Middle frontal gyrus (tissue), 1 donor: ENCODE data around the gene NIF3L1.

Source experiments
- DNase-seq: peaks from one replicate; pipeline ENCODE4 v3.0.0-alpha.2; 2015; ENCODE audit warnings: low spot score; ENCODE audit errors: extremely low spot score

Gene NIF3L1, protein sequence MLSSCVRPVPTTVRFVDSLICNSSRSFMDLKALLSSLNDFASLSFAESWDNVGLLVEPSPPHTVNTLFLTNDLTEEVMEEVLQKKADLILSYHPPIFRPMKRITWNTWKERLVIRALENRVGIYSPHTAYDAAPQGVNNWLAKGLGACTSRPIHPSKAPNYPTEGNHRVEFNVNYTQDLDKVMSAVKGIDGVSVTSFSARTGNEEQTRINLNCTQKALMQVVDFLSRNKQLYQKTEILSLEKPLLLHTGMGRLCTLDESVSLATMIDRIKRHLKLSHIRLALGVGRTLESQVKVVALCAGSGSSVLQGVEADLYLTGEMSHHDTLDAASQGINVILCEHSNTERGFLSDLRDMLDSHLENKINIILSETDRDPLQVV

DNA sequence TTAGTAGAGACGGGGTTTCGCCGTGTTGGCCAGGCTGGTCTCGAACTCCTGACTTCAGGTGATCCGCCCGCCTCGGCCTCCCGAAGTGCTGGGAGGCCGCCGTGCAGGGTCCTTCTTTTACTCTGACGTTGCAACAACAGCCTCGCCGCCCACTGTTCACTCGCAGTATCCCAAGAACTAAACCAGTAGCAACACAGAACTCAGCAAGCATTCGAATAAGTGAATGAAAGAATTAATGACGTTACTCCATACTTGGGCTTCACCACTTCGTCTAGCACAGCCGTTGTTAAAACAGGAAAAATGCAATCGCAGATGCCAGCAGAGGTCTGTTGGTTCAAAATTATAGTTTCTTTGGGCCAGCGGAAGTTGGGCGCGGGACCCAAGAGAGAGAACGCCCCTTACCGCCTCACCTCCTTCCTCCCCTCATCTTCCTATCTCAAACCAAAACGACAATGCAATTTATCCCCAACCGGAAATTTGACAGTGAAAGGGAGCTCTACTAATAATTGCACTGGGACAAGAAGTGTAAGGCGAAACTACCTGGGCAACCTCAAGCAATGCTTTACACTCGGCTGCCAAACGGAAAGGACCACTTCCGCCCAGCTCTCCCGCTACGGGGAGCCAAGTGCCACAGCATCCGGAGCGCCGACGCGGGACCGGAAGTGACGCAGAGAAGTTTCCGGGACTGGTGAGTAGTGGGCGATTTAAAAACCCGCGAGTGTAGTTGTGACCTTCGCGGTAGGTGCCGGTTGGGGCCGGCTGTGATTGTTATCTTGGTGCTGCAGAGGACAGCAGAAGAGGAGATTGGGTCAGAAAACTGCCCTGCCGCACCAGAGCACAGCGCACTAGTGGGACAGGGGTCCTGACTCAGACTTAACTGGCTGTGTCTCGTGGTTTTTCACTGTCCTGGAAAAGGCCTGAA lies at the start of gene NIF3L1, which contains the start of gene PPIL3:
Gene NIF3L1, plus strand, starts transcription at position 668 of the 922 bp plus-strand sequence. CDS start 2,573 bp downstream, outside the sequence.
Gene PPIL3, minus strand, starts transcription at position 374 of the 922 bp plus-strand sequence. CDS start 1,462 bp downstream, outside the sequence.
- peak; percentile 95 for DNase-seq

DNA sequence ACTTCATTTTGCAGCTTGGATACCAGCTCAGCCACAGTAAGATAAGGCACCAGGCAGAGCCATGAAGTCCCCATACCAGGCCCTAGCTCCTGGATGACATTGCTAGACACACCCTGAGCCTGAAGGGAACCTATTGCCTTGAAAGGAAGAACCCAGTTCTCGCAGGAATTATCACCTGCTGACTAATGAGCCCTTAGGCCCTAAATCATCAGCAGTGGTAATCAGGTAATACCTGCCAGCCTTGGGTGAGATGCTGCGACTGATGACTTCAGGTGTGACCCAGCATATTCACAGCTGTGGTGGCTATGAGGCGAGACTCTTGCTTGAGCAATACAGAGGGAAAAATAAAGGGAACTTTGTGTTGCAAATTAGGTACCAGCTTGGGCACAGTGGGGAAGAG lies 49.7 kb upstream of the NIF3L1 start:
- DNase-seq = no peak

DNA sequence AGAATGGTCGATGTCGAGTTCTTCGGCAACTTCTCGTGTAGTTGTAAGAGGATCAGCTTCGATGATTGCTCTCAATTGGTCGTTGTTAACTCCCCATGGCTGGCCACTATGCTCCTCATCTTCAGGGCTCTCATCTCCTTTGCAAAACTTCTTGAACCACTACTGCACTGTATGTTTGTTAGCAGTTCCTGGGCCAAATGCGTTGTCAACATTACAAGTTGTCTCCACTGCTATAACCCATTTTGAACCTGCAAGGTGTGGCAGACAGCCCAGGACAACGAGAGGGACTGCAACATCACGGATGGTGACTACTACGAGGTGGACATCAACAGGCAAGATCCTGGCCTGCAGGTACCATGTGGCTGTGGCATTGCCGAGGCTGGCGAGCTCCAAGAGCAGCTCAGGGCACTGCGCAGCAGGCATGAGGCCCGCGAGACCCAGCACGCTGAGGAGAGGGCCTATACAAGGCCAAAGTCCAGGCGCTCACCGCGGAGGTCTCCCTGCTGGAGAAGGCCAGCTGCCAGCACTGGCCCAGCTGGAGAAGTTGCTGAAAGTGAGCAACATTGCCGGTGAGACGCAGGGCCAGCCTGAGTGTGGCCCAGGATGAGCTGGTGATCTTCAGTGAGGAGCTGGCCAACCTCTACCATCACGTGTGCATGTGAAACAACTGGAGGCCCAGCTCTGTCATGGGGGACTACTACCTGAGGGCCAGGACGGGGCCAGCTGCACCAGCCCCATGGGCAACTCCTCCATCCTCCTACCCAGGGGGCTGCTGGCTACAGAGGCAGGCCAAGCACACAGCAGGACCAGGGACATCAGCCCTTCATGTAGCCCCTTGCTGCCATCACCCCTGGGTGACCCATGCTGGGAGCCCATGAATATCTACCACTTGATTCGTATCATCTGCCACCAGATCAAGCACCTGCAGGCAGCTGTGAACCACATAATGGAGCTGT lies 44.9 kb upstream of the NIF3L1 start:
- no peak for DNase-seq

DNA sequence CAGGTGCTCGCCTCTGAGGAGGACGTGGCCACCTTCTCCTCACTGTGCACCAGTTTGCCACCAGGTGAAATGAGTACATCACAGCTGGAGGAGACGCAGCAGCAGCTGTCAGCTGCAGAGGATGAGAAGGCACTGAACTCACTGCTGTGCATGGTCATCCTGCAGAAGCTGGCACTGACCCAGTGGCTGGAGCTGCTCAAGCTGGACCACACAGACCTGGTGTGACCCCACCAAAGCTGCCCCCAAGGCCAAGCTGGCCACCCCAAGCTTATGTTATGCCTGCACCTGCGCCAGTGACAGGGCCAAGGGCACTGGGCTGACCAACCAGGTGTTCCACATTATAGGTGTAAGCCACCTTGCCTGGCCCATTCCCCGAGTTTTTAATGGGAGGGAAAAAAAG lies 44.0 kb upstream of the NIF3L1 start:
- no peak for DNase-seq

DNA sequence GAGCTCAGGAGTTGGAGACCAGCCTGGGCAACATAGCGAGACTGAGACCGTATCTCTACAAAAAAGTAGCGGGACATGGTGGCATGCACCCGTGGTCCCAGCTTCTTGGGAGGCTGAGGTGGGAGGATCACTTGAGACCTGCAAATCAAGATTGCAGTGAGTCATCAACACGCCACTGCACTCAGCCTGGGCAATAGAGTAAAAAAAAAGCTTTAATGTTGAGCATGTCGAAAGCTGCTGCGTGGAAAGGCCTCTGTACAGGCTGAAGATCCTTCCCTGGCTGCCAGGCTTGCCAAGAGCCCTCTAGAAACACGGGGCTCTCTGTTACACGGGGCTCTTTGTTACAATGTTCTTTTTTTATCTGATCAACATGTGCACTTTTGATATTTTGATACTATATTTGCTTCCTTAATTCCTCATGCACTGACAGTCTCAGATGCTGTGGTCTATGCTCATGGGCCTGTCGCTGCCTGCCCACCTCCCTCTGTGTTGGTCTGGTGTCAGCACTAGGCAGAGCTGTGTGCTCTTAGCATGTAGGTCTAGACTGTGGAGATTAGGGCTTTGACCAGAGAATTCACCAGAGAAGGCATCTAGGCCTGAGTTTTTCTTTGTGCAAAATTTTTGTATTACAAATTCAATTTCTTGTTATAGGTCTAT lies 43.4 kb upstream of the NIF3L1 start:
- DNase-seq = no peak

DNA sequence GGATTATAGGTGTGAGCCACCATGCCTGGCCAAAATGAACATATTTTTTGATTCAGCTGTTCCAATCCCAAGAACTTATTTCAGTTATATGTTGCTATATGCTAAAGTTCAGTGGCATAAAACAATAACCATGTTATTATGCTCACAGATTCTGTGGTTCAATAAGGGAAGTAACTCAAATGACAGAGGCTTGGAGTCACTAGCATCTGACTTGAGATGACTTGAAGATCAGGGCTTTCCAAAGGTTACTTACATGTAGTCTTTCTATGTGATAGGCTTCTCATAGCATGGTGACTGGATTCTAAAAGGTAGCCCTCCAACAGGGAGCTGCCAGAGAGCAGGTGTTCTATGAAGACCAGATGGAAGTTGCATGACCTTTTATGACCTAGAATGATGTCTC lies 41.9 kb upstream of the NIF3L1 start:
- no peak for DNase-seq

DNA sequence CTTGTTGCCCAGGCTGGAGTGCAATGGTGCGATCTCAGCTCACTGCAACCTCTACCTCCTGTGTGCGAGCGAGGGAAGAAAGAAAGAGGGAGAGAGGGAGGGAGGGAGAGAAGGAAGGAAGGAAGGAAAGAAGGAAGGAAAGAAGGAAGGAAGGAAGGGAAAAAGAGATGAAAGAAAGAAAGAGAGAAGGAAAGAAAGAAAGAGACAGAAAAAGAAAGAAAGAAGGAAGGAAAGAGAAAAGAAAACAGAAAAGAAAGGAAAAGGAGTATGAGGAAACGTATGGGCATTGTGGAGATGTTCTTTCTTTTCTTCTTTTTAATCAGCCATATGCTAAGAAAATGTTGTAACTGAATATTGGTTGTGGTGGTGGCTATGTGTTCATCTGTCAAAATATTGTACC lies 41.2 kb upstream of the NIF3L1 start:
- DNase-seq = no peak

DNA sequence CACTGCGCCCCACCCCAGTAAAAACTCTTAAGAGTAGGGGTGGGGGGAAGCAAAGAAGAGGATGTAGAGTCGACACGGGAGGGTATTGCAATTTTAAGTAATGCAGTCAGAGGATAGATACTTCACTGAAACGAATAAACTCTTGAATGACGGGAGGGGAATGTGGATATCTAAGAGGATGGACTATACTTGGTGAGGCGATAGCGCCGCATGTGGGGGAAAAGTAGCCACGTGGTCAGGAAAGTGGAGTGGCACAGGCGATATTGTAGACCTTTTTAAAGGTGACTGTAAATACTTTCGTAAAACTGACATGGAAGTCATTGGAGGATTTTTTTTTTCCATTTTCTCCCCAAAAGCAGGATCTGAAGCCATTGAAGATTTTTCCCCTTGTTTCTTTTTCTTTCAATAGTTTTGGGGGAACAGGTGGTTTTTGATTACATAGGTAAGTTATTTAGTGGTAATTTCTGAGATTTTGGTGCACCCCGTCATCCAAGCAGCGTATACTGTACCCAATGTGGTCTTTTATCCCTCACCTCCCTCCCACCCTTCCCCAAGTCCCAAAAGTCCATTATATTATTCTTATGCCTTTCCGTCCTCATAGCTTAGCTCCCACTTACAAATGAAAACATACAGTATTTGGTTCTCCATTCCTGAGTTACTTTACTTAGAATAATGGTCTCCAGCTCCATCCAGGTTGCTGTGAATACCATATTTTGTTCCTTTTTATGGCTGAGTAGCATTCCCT lies 38.5 kb upstream of the NIF3L1 start:
- DNase-seq = no peak

DNA sequence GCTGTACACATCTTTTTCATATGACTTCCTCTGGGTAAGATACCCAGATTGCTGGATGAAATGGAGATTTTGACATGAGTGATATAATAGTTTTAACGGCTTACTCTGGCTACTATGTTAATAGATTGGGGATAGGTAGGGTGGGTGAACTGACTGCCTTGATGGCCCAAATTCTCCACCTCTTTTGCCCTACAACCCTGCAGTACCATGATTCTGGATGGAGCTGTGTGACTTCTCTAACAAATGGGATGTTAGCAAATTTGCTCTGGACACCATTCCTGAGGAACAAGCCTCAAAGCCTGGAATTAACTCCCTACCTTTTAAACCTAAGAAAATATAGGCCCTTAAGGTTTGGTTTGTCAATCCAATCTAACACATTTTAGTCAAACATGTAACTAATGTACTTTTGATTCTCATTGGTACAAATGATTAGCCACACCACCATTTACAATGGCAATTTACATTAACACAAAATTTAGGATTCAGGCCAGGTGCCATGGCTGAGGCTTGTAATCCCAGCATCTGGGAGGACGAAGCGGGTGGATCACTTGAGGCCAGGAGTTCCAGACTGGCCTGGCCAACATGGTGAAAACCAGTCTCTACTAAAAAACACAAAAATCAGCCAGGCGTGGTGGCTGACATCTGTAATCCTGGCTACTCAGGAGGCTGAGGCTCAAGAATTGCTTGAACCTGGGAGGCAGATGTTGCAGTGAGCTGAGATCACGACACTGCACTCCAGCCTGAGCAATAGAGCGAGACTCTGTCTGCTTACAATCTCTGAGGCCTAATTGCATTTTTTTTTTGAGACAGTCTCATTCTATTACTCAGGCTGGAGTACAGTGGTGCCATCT lies 37.5 kb upstream of the NIF3L1 start:
- DNase-seq = no peak

DNA sequence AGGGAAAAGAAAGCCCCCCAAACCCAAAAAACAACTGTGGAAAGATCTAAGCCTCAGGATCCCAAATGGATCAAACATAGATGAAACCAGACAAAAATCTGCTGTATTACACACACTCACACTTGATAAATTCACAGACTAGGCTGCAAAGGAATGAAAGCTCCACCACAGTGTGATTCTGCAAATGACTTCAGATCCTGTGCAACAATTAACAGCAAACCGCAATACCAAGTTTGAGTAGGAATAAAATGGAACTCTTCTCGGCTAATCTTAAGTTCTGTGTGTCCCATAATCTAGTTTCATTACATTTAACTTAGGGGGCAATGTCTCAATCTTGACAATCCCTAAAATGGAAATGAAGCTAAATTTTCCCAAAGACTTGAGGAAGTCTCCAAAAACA lies 36.6 kb upstream of the NIF3L1 start:
- no peak for DNase-seq

DNA sequence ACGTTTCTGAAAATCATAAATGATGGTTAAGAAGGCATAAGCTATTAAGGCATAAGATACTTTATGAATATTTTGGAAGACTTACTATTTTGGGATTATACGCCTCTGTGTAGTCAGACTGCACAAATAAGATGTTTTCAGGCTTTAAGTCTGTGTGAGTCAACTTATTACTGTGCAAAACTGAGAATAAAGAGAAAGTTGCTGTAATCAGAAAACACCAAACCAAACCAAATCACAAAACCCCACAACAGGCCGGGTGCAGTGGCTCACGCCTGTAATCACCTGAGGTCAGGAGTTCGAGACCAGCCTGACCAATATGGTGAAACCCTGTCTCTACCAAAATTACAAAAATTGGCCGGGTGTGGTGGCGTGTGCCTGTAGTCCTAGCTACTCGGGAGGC lies 32.4 kb upstream of the NIF3L1 start:
- DNase-seq = no peak

DNA sequence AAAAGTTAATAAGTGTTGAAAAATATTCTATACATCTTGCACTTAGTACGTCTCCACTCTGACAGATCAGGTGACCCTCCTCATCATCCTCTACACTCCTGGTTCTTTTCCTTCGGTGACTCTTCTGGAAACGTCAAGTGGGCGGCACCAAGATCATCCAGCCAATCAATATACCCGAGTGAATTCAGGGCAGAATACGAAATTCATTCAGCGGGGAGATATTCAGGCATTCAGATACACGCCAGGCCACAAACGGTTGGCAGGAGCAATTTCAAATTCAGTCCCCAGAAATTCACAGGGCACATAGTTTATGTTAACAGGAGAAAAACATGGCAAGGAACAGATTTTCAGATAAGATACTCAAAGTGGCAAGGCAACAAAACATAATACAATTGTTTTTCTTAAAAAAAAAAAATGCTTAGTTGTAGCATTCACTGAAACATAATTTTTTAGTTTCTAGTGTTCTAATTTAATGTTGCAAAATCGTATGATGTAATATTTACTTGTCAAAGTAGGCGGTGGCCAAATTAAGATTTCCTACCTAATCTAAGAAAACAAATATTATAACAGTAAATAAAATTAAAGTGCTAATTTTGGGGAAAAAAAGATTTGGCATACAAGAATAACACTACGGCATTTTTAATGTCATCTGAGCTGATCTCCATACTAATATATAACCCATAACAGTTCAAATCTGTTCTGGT lies 28.9 kb upstream of the NIF3L1 start:
- no peak for DNase-seq

DNA sequence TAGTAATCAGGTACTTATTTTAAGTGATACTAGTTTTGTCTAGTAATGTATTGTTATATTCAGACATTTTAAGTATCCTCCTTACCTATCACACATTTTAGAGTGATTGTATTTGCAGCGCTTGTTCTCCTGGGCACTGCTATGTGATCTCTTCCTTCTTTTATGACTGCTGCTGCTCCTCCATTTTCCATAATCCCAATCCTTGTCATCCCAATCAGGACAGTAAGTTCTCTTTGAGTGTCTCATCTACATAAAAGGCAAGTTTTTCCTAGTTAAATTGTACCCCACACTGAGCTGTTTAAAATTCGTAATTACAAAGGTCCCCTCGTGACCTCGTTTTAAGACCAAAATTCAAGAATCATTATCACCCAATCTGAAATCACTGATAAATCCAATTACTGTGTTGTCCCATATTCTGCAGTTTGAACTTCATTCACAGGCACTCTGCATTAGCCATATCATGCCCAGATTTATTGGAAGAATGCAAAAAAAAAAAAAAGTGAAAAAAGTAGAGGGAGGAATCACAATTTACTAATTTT lies 27.5 kb upstream of the NIF3L1 start:
- no peak for DNase-seq

DNA sequence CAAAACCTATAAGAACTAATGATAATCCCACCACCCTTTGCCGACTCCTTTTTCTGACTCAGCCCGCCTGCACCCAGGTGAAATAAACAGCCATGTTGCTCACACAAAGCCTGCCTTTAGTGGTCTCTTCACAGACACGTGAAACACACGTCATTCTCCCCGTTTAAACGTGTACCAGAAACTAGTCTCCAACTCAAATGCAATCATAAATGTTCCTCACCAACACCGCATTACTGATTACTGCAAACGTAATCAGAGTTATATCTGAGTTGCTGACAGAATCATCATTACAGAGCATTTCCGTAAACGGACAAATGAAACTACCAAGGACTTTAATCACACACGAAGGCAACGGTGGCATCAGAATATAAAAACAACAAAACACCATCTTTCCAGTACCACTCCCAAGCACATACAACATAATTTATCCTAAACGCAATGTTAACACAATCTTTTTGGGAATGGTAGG lies 26.6 kb upstream of the NIF3L1 start:
- DNase-seq = no peak

DNA sequence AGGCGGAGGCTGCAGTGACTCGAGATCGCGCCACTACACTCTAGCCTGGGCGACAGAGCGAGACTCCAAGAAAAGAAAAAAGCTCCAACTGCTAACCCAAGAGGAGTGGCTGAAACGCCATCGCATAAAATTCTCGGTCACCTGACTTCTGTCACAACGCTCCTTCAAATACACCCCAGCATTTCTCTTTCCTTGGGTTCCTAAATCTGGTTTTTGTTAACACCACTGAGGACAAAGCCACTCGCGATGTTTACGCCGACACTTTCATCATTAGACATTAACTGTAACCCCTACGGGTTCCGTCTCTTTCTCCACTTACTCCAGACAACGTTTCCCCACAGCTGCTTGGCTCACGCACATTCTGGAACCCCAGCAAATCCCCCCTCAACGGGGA lies 25.4 kb upstream of the NIF3L1 start:
- DNase-seq = no peak

DNA sequence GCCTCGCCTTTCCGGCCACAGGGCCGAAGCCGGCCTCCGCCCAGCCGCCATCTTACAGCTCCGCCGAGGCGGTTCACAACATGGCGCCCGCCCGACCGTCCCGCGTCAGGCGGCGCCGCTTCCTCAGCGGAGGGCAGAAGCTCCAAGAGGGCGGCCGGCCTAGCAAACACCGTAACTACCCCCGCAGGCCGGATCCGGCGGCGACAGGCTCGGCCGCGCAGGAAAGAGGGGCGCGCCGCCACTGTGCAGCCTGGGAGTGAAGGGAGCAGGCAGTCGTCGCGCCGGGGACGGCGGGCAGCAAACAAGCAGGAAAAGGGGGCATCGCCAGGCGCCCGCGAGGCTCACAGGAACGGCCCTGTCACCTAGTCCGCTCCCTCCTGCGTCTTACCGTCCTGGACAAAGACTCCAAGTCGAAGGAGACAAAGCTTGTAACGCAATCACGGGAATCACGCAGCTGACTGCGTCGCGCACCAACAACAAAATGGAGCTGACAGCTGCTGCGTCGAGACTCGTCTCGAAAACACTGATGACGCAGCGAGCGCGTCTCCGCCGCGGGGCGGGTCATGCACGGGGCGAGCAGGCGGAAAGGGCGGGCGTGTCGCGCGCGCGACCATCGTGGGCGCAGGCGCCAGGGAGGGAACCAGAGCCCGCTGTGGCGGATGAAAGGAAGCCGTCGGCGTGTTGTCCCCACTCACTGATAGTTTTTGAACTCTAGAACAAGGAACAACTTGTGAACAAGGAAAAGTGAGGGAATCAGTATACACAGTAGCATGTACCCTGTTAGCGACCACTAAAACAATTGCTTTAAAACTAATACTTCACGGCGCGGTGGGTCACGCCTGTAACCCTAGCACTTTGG lies 24.8 kb upstream of the NIF3L1 start, which contains the start of gene CLK1:
Gene CLK1, minus strand, starts transcription at position 483 of the 859 bp plus-strand sequence. CDS start 2,796 bp downstream, outside the sequence.
- DNase-seq = peak; percentile 92

DNA sequence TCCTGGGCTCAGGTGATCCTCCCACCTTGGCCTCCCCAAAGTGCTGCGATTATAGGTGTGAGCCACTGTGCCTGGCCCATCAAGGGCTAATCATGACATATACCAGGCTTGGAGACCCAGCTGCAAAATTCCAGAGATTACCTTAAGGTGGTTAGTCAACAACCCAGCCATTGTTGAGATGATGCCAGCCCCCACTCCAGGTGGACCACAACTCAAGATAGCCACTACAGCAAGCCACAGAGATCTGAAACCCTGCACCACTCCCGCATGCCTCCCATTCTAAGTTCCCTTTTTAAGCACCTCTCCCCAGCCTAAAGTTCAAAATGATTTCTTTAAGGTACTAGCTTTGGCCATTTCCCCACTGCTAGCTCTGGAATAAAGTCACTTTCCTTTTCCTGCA lies 20.2 kb upstream of the NIF3L1 start:
- DNase-seq = no peak
